ENCODE measurements around the gene RPS23. TPM values are rescaled to one million over a fixed set of nuclear protein-coding genes. Genes with fewer than 3 reads are reported as not detected.

RPS23 gene
- total RNA-seq, 1 donor from 2014 or later, result 5,433 TPM

- H3K79me2 ChIP-seq (ENCODE audit: low read depth), result no peaks in the 10 kb centered on the region
- no peaks in the 10 kb centered on the region for H3F3A ChIP-seq (ENCODE audit: low read depth)
- no peaks in the 10 kb centered on the region for H3K4me1 ChIP-seq
- H3K4me2 ChIP-seq, result no peak overlapping the region
- H3K27me3 Mint-ChIP-seq (ENCODE audit: insufficient read depth, low read depth), result peaks cover 2% of the 10 kb centered on the region
- H3K4me1 Mint-ChIP-seq, result no peaks in the 10 kb centered on the region
- no peaks in the 10 kb centered on the region for H3K36me3 ChIP-seq
- H3K36me3 Mint-ChIP-seq, result no peaks in the 10 kb centered on the region
- no peak overlapping the region for H3K4me3 ChIP-seq
- no peaks in the 10 kb centered on the region for H3K9me3 ChIP-seq (ENCODE audit: low read depth)
- H3K9me3 Mint-ChIP-seq, result peaks cover 2% of the 10 kb centered on the region
- no peak overlapping the region for H2AFZ ChIP-seq (replicated peaks)
- H4K20me1 ChIP-seq (ENCODE audit: low read depth), result no peaks in the 10 kb centered on the region
- H3K4me3 Mint-ChIP-seq, result no peak overlapping the region
- no peak for TF ChIP-seq EZH2 (IDR thresholded peaks at IDR 0.05)
- no peak for TF ChIP-seq EZH2phosphoT487 (IDR thresholded peaks at IDR 0.05)
- no peak for TF ChIP-seq CTCF (IDR thresholded peaks at IDR 0.05)
- no peak overlapping the region for H3K27ac Mint-ChIP-seq
- no peak for DNase-seq (ENCODE audit: low spot score)
- no peak overlapping the region for H3K9ac ChIP-seq
- H3K27me3 ChIP-seq, result no peaks in the 10 kb centered on the region
- H3K27ac ChIP-seq, result no peak overlapping the region
These were observed 41.0 kb upstream of the RPS23 start for GRCh38 chr5:82319192-82319591.

- H3K27ac Mint-ChIP-seq, result no peak overlapping the region
- H3K4me2 ChIP-seq, result no peak overlapping the region
- no peaks in the 10 kb centered on the region for H3K36me3 ChIP-seq
These were observed 37.0 kb upstream of the RPS23 start for GRCh38 chr5:82314964-82315758.

GRCh38 chr5:82313016-82313415, 34.9 kb upstream of the RPS23 start:
- Mint-ChIP-seq H3K27ac (no peak overlapping the region), H3K36me3 (peaks cover 13% of the 10 kb centered on the region), H3K4me3 (no peak overlapping the region), H3K9me3 (peaks cover 13% of the 10 kb centered on the region), H3K4me1 (peaks cover 17% of the 10 kb centered on the region), H3K27me3 (ENCODE audit: insufficient read depth, low read depth) (no peaks in the 10 kb centered on the region)
- TF ChIP-seq CTCF (IDR thresholded peaks at IDR 0.05) (no peak), EZH2phosphoT487 (IDR thresholded peaks at IDR 0.05) (no peak), EZH2 (IDR thresholded peaks at IDR 0.05) (no peak)
- H3K4me1 ChIP-seq, result peaks cover 22% of the 10 kb centered on the region
- H3K27ac ChIP-seq, result no peak overlapping the region
- H3F3A ChIP-seq (ENCODE audit: low read depth), result peaks cover 9% of the 10 kb centered on the region
- no peak overlapping the region for H2AFZ ChIP-seq (replicated peaks)
- H3K36me3 ChIP-seq, result peaks cover 6% of the 10 kb centered on the region
- H3K4me3 ChIP-seq, result no peak overlapping the region
- no peaks in the 10 kb centered on the region for H4K20me1 ChIP-seq (ENCODE audit: low read depth)
- H3K4me2 ChIP-seq, result peak overlapping the region; percentile 29
- H3K27me3 ChIP-seq, result no peaks in the 10 kb centered on the region
- no peak overlapping the region for H3K9ac ChIP-seq
- H3K9me3 ChIP-seq (ENCODE audit: low read depth), result peaks cover 7% of the 10 kb centered on the region
- no peaks in the 10 kb centered on the region for H3K79me2 ChIP-seq (ENCODE audit: low read depth)
- DNase-seq (ENCODE audit: low spot score), result no peak

More at GRCh38 chr5:82314964-82315758, 37.0 kb upstream of the RPS23 start:
- no peak overlapping the region for H3K9ac ChIP-seq
- no peak overlapping the region for H3K27ac ChIP-seq
- no peaks in the 10 kb centered on the region for H3K79me2 ChIP-seq (ENCODE audit: low read depth)
- Mint-ChIP-seq H3K27me3 (ENCODE audit: insufficient read depth, low read depth) (peaks cover 2% of the 10 kb centered on the region), H3K9me3 (no peaks in the 10 kb centered on the region), H3K36me3 (no peaks in the 10 kb centered on the region), H3K4me3 (no peak overlapping the region), H3K4me1 (peaks cover 13% of the 10 kb centered on the region)
- no peak overlapping the region for H3K4me3 ChIP-seq
- H4K20me1 ChIP-seq (ENCODE audit: low read depth), result no peaks in the 10 kb centered on the region
- no peaks in the 10 kb centered on the region for H3K9me3 ChIP-seq (ENCODE audit: low read depth)
- H3K4me1 ChIP-seq, result peaks cover 21% of the 10 kb centered on the region
- TF ChIP-seq CTCF (IDR thresholded peaks at IDR 0.05), result no peak
- no peak for TF ChIP-seq EZH2phosphoT487 (IDR thresholded peaks at IDR 0.05)
- no peak for TF ChIP-seq EZH2 (IDR thresholded peaks at IDR 0.05)
- DNase-seq (ENCODE audit: low spot score), result no peak
- no peak overlapping the region for H2AFZ ChIP-seq (replicated peaks)
- no peaks in the 10 kb centered on the region for H3K27me3 ChIP-seq
- peaks cover 2% of the 10 kb centered on the region for H3F3A ChIP-seq (ENCODE audit: low read depth)

All from neural progenitor cell (in vitro differentiated cells).